Testis (tissue), 2 donors: ENCODE data around the gene EME1.

ENCODE experiments used
- CTCF ChIP-seq, 3 experiments: fragments of 450-650 bp in 2 of 3; fragments of 200-600 bp in 1 of 3; sonication (generic) in 1 of 3; IDR thresholded peaks; one replicate each; pipeline ENCODE4 v1.5.1; 2016 to 2019; ENCODE audit warnings: antibody characterized with exemption in 3 of 3, mild to moderate bottlenecking in 2 of 3, moderate library complexity in 1 of 3
- POLR2A ChIP-seq: fragments of 450-650 bp; IDR thresholded peaks from one replicate; pipeline ENCODE4 v1.6.1; 2017; ENCODE audit warnings: antibody characterized with exemption, mild to moderate bottlenecking, moderate library complexity

- TF ChIP-seq CTCF (IDR thresholded peaks at IDR 0.05) (no peak), POLR2A (no peak)
These were observed 54.1 kb downstream of the EME1 start for GRCh38 chr17:50426814-50427787.
